H1 (cell line): ENCODE results near the gene GPR135. TPM values are rescaled to one million over a fixed set of nuclear protein-coding genes. Genes with fewer than 3 reads are reported as not detected.

ENCODE experiments used
- CTCF ChIA-PET: fragments of 300-600 bp; sonication (Branson Sonifier 250); formaldehyde crosslinking; loops from one replicate; lab custom pipeline; 2021; ENCODE audit not compliant: partially characterized antibody; lab: Charles Lee
- POLR2A ChIA-PET: fragments of 300-600 bp; sonication (Branson Sonifier 250); formaldehyde crosslinking; loops from one replicate; lab custom pipeline; 2021; ENCODE audit warnings: inconsistent platforms; ENCODE audit not compliant: partially characterized antibody; lab: Charles Lee
- DNase-seq, 2 experiments: peaks; one replicate each; pipeline versions ENCODE4 v3.0.0 to v3.0.0-alpha.2; 2010 to 2022; ENCODE audit warnings: low spot score in 2 of 2, low read depth in 1 of 2, mixed read lengths in 1 of 2
- FAIRE-seq: peaks from 2 replicates; lab custom pipeline; 2011; peaks lifted over from hg19 to GRCh38; lab: Jason Lieb, UNC
- H2AFZ ChIP-seq: 2 replicates; pipeline ENCODE4 v1.8.1; 2012; ENCODE audit warnings: low read length, inconsistent platforms
- H2AK5ac ChIP-seq: 2 replicates; pipeline ENCODE4 v1.6.1; 2013; ENCODE audit warnings: low read depth, low read length
- H2BK120ac ChIP-seq: replicated peaks from 2 replicates; pipeline ENCODE3; 2013; ENCODE audit warnings: low read depth, low read length, inconsistent platforms
- H2BK12ac ChIP-seq: 2 replicates; pipeline ENCODE4 v1.6.1; 2013; ENCODE audit warnings: low read depth, low read length
- H2BK15ac ChIP-seq: 2 replicates; pipeline ENCODE4 v1.6.1; 2013; ENCODE audit warnings: low read length
- H2BK20ac ChIP-seq: 2 replicates; pipeline ENCODE4 v1.6.1; 2013; ENCODE audit warnings: low read length
- H2BK5ac ChIP-seq: 2 replicates; pipeline ENCODE4 v1.6.1; 2013; ENCODE audit warnings: low read depth, low read length
- H3K14ac ChIP-seq: 2 replicates; pipeline ENCODE4 v1.6.1; 2013; ENCODE audit warnings: inconsistent platforms; ENCODE audit not compliant: insufficient read length
- H3K18ac ChIP-seq: 2 replicates; pipeline ENCODE4 v1.6.1; 2013; ENCODE audit warnings: low read length; ENCODE audit errors: extremely low read depth
- H3K23ac ChIP-seq: 2 replicates; pipeline ENCODE4 v1.6.1; 2013; ENCODE audit warnings: inconsistent platforms; ENCODE audit not compliant: insufficient read length
- H3K23me2 ChIP-seq: 2 replicates; pipeline ENCODE4 v1.6.1; 2013; ENCODE audit warnings: low read depth, low read length
- H3K27ac ChIP-seq: 2 replicates; pipeline ENCODE4 v1.6.1; 2011; ENCODE audit warnings: low read depth, low read length, inconsistent platforms
- H3K27me3 ChIP-seq, 4 experiments: replicated peaks in 1 of 4; 1 replicate in 1 of 4; 2 replicates in 3 of 4; pipeline versions ENCODE4 v1.6.1 to v1.8.1; 2011 to 2013; ENCODE audit warnings: low read length in 3 of 4, mild to moderate bottlenecking in 3 of 4, inconsistent platforms in 2 of 4, mixed read lengths in 2 of 4, moderate library complexity in 1 of 4; ENCODE audit not compliant: control insufficient read depth in 3 of 4, insufficient read depth in 3 of 4; ENCODE audit errors: extremely low read depth in 1 of 4
- H3K36me3 ChIP-seq, 4 experiments: 2 replicates each; pipeline versions ENCODE4 v1.6.1 to v1.8.1; 2011 to 2013; ENCODE audit warnings: mild to moderate bottlenecking in 4 of 4, low read length in 3 of 4, moderate library complexity in 2 of 4, control low read depth in 1 of 4, inconsistent platforms in 1 of 4; ENCODE audit not compliant: insufficient read depth in 4 of 4, control insufficient read depth in 2 of 4
- H3K4ac ChIP-seq: replicated peaks from 2 replicates; pipeline ENCODE3; 2013; ENCODE audit warnings: low read length, low read depth, mixed read lengths, inconsistent platforms; ENCODE audit not compliant: insufficient read length
- H3K4me1 ChIP-seq, 4 experiments: replicated peaks in 1 of 4; 1 replicate in 1 of 4; 2 replicates in 3 of 4; pipeline versions ENCODE4 v1.6.1 to v1.8.1; 2011 to 2013; ENCODE audit warnings: low read length in 3 of 4, inconsistent platforms in 2 of 4, mixed read lengths in 1 of 4; ENCODE audit not compliant: insufficient read depth in 4 of 4, control insufficient read depth in 3 of 4
- H3K4me2 ChIP-seq, 2 experiments: 2 replicates each; pipeline versions ENCODE4 v1.6.1 to v1.8.1; 2011 to 2013; ENCODE audit warnings: low read depth in 2 of 2, low read length in 2 of 2, control low read depth in 1 of 2, inconsistent platforms in 1 of 2, mild to moderate bottlenecking in 1 of 2; ENCODE audit not compliant: insufficient read depth in 1 of 2
- H3K4me3 ChIP-seq, 4 experiments: fragments of 200-600, 300-600 bp in 1 of 4; sonication (generic), shearing (Covaris generic), sonication (Bioruptor Twin) in 1 of 4; 2 replicates each; pipeline versions ENCODE4 v1.5.1 to v1.8.1; 2011 to 2016; ENCODE audit warnings: low read length in 4 of 4, low read depth in 3 of 4, control low read depth in 2 of 4, inconsistent platforms in 2 of 4, mild to moderate bottlenecking in 2 of 4, mixed read lengths in 1 of 4, moderate library complexity in 1 of 4; ENCODE audit not compliant: insufficient read depth in 2 of 4; ENCODE audit errors: extremely low read depth in 1 of 4
- H3K56ac ChIP-seq: replicated peaks from 2 replicates; pipeline ENCODE3; 2013; ENCODE audit warnings: low read depth, mild to moderate bottlenecking, mixed read lengths, low read length, inconsistent platforms; ENCODE audit not compliant: insufficient read length
- H3K79me1 ChIP-seq: 2 replicates; pipeline ENCODE4 v1.6.1; 2013; ENCODE audit warnings: low read depth, low read length, control low read depth
- H3K79me2 ChIP-seq, 2 experiments: 2 replicates each; pipeline versions ENCODE4 v1.6.1 to v1.8.1; 2012 to 2013; ENCODE audit warnings: low read length in 2 of 2, mild to moderate bottlenecking in 2 of 2, inconsistent platforms in 1 of 2; ENCODE audit not compliant: insufficient read depth in 2 of 2, control insufficient read depth in 1 of 2
- H3K9ac ChIP-seq, 4 experiments: replicated peaks in 1 of 4; 1 replicate in 1 of 4; 2 replicates in 3 of 4; pipeline versions ENCODE4 v1.6.1 to v1.8.1; 2011 to 2013; ENCODE audit warnings: low read depth in 3 of 4, low read length in 3 of 4, control low read depth in 2 of 4, mild to moderate bottlenecking in 2 of 4, moderate library complexity in 2 of 4, inconsistent platforms in 1 of 4; ENCODE audit errors: extremely low read depth in 1 of 4
- H3K9me3 ChIP-seq, 2 experiments: 2 replicates each; pipeline versions ENCODE4 v1.6.1 to v1.8.1; 2012 to 2013; ENCODE audit warnings: mild to moderate bottlenecking in 2 of 2, moderate library complexity in 2 of 2, control low read depth in 1 of 2, inconsistent platforms in 1 of 2, low read depth in 1 of 2, low read length in 1 of 2, mixed read lengths in 1 of 2; ENCODE audit not compliant: insufficient read depth in 2 of 2
- H4K20me1 ChIP-seq, 2 experiments: replicated peaks in 1 of 2; 2 replicates each; pipeline versions ENCODE3 to v1.8.1; 2011 to 2013; ENCODE audit warnings: inconsistent platforms in 2 of 2, low read length in 2 of 2, mild to moderate bottlenecking in 1 of 2; ENCODE audit not compliant: insufficient read depth in 2 of 2, control insufficient read depth in 1 of 2
- H4K5ac ChIP-seq: 2 replicates; pipeline ENCODE4 v1.6.1; 2013; ENCODE audit warnings: low read length, low read depth, mixed read lengths, inconsistent platforms; ENCODE audit not compliant: insufficient read length
- H4K8ac ChIP-seq: 2 replicates; pipeline ENCODE4 v1.8.0; 2013; ENCODE audit warnings: mild to moderate bottlenecking, moderate library complexity, low read length, inconsistent platforms; ENCODE audit not compliant: insufficient read depth; ENCODE audit errors: extremely low read depth
- H4K91ac ChIP-seq: replicated peaks from 2 replicates; pipeline ENCODE3; 2013; ENCODE audit warnings: low read length, mixed read lengths, inconsistent platforms; ENCODE audit not compliant: insufficient read length
- BACH1 ChIP-seq: IDR thresholded peaks from 2 replicates; pipeline ENCODE4 v1.6.1; 2012; ENCODE audit warnings: low read length, improper control_type of control experiment
- GABPA ChIP-seq: IDR thresholded peaks from 2 replicates; pipeline ENCODE4 v1.6.1; 2011; ENCODE audit warnings: mild to moderate bottlenecking, low read length, moderate library complexity, borderline replicate concordance; ENCODE audit not compliant: insufficient read depth
- KDM4A ChIP-seq: IDR thresholded peaks from one replicate; pipeline ENCODE4 v1.7.1; 2012; ENCODE audit warnings: low read depth, mild to moderate bottlenecking, moderate library complexity, low read length, inconsistent platforms; ENCODE audit not compliant: severe bottlenecking
- SAP30 ChIP-seq: fragments of 300-600 bp; sonication (generic); IDR thresholded peaks from 2 replicates; pipeline ENCODE4 v1.7.1; 2012; ENCODE audit warnings: low read length, moderate library complexity, mild to moderate bottlenecking, inconsistent platforms; ENCODE audit not compliant: insufficient read depth, insufficient replicate concordance
- SP1 ChIP-seq: IDR thresholded peaks from 2 replicates; pipeline ENCODE4 v1.6.1; 2011; ENCODE audit warnings: low read depth, low read length
- TAF1 ChIP-seq: IDR thresholded peaks from 2 replicates; pipeline ENCODE4 v1.6.1; 2011; ENCODE audit warnings: mild to moderate bottlenecking, low read depth, low read length
- ZNF274 ChIP-seq: IDR thresholded peaks from 2 replicates; pipeline ENCODE4 v1.7.0; 2012; ENCODE audit warnings: low read length, borderline replicate concordance; ENCODE audit errors: extremely low read depth
- WGBS, 2 experiments: shearing (Covaris generic) in 1 of 2; methylation state at CpG; one replicate each; pipeline versions ENCODE4 v1.1.6 to v1.1.7; 2013 to 2015; ENCODE audit warnings: low lambda C conversion rate in 2 of 2, mixed read lengths in 2 of 2, inconsistent platforms in 1 of 2, low coverage in 1 of 2, missing lambda C conversion rate in 1 of 2; ENCODE audit not compliant: insufficient replicate concordance in 2 of 2, insufficient coverage in 1 of 2, insufficient read length in 1 of 2; ENCODE audit errors: extremely low coverage in 1 of 2, missing lambda C conversion rate in 1 of 2; 5-methylcytosine and 5-hydroxymethylcytosine counted together
- polyA plus RNA-seq, 7 experiments: library from polyadenylated mRNA; depleted of rRNA in 3 of 7; stranded (reverse) in 5 of 7; unstranded in 2 of 7; fragments of >200 nt in 5 of 7; fragments of 200-250 nt in 2 of 7; gene quantifications; 1 replicate in 5 of 7; 2 replicates in 1 of 7; 4 replicates in 1 of 7; pipeline versions ENCODE4 v1.2.1 to v1.2.3, GENCODE V29; 2011 to 2013; ENCODE audit warnings: missing spikeins in 2 of 7, mixed read lengths in 2 of 7
- total RNA-seq: library from RNA; stranded (reverse); fragmentation: NEBNext Ultra II Directional; extraction: Animal tissue kit (Norgen Biotek cat#: 25700); gene quantifications from 2 replicates; pipeline ENCODE4 v1.2.1, GENCODE V29; 2021
- TF ChIP-seq, protein P1 (sequence below), 3 experiments: IDR thresholded peaks; 1 replicate in 2 of 3; 2 replicates in 1 of 3; pipeline versions ENCODE4 v1.5.1 to v1.6.1; 2011; ENCODE audit warnings: low read length in 3 of 3, mild to moderate bottlenecking in 3 of 3, inconsistent platforms in 2 of 3, low read depth in 1 of 3, moderate library complexity in 1 of 3; ENCODE audit not compliant: insufficient read depth in 1 of 3; ENCODE audit errors: control extremely low read depth in 1 of 3

GPR135 gene
- total and polyA plus RNA-seq, 2 of the 8 experiments (the other 6 are each of a cell fraction or from before 2014, with no cell fraction given) = 0.48 to 1.1 TPM

DNA sequence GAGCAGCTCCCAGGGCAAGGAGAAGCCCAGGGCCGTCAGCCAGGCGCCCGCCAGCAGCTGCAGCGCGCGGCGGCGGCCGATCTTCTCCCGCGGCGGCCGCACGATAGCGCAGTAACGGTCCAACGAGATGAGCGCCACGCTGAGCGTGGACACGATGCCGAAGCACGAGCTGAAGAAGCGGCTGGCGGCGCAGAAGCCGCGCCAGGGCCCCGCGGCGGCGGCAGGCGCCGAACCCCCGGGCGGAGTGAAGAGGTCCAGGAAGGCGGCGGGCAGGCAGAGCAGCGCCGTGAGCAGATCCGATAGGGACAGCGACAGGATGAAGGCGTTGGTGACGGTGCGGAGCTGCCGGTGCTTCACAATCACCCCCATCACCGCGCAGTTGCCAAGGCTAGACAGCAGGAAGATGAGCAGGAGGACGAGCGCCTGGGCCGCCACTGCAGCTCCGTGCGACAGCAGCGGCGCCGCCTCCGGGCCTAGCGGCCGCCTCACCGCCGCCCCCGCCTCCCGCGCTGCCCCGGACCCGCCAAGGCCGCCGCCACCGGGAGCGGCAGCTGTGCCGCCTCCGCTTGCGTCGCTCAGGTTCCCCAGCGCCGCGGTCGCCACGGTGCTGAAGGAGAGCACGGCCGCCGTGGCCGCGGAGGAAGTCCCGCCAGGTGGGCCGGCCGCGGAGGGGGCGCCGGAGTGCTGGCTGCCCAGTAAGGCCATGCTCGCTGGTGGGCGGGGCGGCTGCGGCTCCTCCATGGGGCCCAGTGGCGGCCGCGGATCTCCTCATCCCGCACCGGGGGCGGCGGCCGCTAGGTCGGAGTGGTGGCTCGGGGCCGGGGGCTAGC lies 479 bp downstream of the GPR135 start:
- CTCF ChIA-PET = interaction anchor here (1.5 to 2.6 kb wide), 2 partner anchors 10 to 43 kb away, joined by 4 to 11 read pairs; no protein-coding TSS in a partner anchor
- no peak for FAIRE-seq
- 0 out of 2 replicates have a peak, but pooled peaks have one; percentile 42 for TF ChIP-seq GABPA
- no peak for TF ChIP-seq ZNF274
- peak; percentile 49 for TF ChIP-seq KDM4A
- no peak for TF ChIP-seq TAF1
- no peak for TF ChIP-seq SAP30
- TF ChIP-seq, protein P1, sequence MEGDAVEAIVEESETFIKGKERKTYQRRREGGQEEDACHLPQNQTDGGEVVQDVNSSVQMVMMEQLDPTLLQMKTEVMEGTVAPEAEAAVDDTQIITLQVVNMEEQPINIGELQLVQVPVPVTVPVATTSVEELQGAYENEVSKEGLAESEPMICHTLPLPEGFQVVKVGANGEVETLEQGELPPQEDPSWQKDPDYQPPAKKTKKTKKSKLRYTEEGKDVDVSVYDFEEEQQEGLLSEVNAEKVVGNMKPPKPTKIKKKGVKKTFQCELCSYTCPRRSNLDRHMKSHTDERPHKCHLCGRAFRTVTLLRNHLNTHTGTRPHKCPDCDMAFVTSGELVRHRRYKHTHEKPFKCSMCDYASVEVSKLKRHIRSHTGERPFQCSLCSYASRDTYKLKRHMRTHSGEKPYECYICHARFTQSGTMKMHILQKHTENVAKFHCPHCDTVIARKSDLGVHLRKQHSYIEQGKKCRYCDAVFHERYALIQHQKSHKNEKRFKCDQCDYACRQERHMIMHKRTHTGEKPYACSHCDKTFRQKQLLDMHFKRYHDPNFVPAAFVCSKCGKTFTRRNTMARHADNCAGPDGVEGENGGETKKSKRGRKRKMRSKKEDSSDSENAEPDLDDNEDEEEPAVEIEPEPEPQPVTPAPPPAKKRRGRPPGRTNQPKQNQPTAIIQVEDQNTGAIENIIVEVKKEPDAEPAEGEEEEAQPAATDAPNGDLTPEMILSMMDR (IDR thresholded peaks at IDR 0.05; ENCODE audit: control extremely low read depth in 1 of 3, insufficient read depth in 1 of 3, low read depth in 1 of 3, low read length in 3 of 3) = 0 out of 4 replicates have a peak, but pooled peaks of 1 of the 3 experiments have one; percentile 6
- no peak for TF ChIP-seq BACH1
- TF ChIP-seq SP1 = no peak

More for the DNA sequence above, 479 bp downstream of the GPR135 start:
- no peaks in the 10 kb centered on the region for H3K36me3 ChIP-seq
- POLR2A ChIA-PET = interaction anchor here (0.6 to 1.8 kb wide), 4 partner anchors 9 to 19 kb away, joined by 3 to 6 read pairs (median 6); partner anchors contain the start of genes JKAMP and L3HYPDH
- peak overlapping the region; percentile 63 for H3K4ac ChIP-seq
- no peaks in the 10 kb centered on the region for H3K79me1 ChIP-seq
- peaks cover 15% of the 10 kb centered on the region; the same call in 1 of the 2 replicates for H3K23me2 ChIP-seq
- no peak overlapping the region for H4K91ac ChIP-seq
- no peak overlapping the region for H3K56ac ChIP-seq
- no peak overlapping the region for H3K23ac ChIP-seq
- no peak overlapping the region for H3K27ac ChIP-seq
- peak in 1 of 2 experiments; percentile 79 for DNase-seq
- no peak overlapping the region for H3K18ac ChIP-seq
- 2% methylated on average over 55 of the region's 105 CpGs; no CpG with 5 or more reads in 1 of the 2 experiments for WGBS, 2 experiments
- H2AFZ ChIP-seq = peak overlapping the region; percentile 89; the same call in 1 of the 2 replicates
- no peak overlapping the region for H4K5ac ChIP-seq
- no peaks in the 10 kb centered on the region for H3K9me3 ChIP-seq
- peak overlapping the region in 1 of 4 experiments; percentile 35; a peak in 2 of 7 replicates for H3K9ac ChIP-seq
- no peak overlapping the region for H2BK12ac ChIP-seq
- no peak overlapping the region for H2BK15ac ChIP-seq
- H2AK5ac ChIP-seq = no peak overlapping the region
- H2BK5ac ChIP-seq = no peak overlapping the region
- H3K4me2 ChIP-seq = peak overlapping the region; percentile 75 to 97
- H2BK120ac ChIP-seq = no peak overlapping the region
- peak overlapping the region; percentile 46 to 74 (median 53) for H3K4me3 ChIP-seq
- H2BK20ac ChIP-seq = no peak overlapping the region
- peaks cover 0 to 10% (median 4%) of the 10 kb centered on the region in 4 experiments; a peak in 4 of 7 replicates for H3K4me1 ChIP-seq
- peaks cover 0 to 23% (median 13%) of the 10 kb centered on the region in 4 experiments; a peak in 6 of 7 replicates for H3K27me3 ChIP-seq
- H3K14ac ChIP-seq = no peak overlapping the region
- no peaks in the 10 kb centered on the region for H3K79me2 ChIP-seq
- H4K8ac ChIP-seq = peak overlapping the region; percentile 76; the same call in 1 of the 2 replicates
- peaks cover 0 to 7% of the 10 kb centered on the region in 2 experiments for H4K20me1 ChIP-seq
